Upper lobe of left lung (tissue), 4 donors: Measurements from ENCODE around the gene C1orf198.

Experiments used
- EP300 ChIP-seq, 4 donors: sonication (generic); formaldehyde crosslinking; IDR thresholded peaks; one replicate each; pipeline ENCODE4 v1.5.1; 2017; ENCODE audit warnings: antibody characterized with exemption in 4 of 4, control low read depth in 2 of 4
- POLR2A ChIP-seq, 4 donors: fragments of 450-650 bp; IDR thresholded peaks; one replicate each; pipeline ENCODE4 v1.5.1; 2016 to 2017; ENCODE audit warnings: antibody characterized with exemption in 4 of 4, mild to moderate bottlenecking in 2 of 4
- POLR2AphosphoS5 ChIP-seq, 2 donors: sonication (generic); formaldehyde crosslinking; IDR thresholded peaks; one replicate each; pipeline ENCODE4 v1.5.1; 2017; ENCODE audit warnings: antibody characterized with exemption in 2 of 2
- TF ChIP-seq, protein P1 (sequence below), 6 experiments: fragments of 450-650 bp in 4 of 6; fragments of 200-600 bp in 2 of 6; sonication (generic) in 2 of 6; IDR thresholded peaks; one replicate each; pipeline ENCODE4 v1.5.1; 2016 to 2019; ENCODE audit warnings: antibody characterized with exemption in 6 of 6

DNA sequence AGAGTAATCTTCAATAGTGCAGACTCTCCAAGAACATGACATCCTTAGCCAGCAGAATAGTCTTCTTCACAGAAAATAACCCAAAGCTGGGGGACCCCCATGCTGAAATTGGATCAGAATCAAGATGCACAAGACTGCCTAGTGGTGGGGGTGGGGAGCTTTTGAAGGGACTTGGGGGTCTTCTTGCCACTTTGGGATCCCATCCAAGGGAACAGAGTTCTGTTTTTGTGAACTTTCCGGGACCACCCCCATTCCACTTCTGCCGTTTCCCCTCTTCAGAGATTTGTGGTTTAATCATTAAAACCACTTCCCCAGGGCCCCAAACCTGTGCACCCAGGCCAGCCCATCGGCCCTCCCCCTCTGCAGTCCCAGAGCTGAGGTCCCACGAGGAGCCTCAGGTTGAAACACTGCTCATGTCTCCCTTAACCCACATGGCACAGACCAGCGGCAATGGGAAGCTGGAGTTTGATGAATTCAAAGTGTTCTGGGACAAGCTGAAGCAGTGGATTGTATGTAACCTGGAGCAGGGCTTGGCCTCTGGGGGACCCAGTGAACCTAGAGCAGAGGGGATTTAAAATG is 76.2 kb downstream of the C1orf198 start:
- TF ChIP-seq, protein P1, sequence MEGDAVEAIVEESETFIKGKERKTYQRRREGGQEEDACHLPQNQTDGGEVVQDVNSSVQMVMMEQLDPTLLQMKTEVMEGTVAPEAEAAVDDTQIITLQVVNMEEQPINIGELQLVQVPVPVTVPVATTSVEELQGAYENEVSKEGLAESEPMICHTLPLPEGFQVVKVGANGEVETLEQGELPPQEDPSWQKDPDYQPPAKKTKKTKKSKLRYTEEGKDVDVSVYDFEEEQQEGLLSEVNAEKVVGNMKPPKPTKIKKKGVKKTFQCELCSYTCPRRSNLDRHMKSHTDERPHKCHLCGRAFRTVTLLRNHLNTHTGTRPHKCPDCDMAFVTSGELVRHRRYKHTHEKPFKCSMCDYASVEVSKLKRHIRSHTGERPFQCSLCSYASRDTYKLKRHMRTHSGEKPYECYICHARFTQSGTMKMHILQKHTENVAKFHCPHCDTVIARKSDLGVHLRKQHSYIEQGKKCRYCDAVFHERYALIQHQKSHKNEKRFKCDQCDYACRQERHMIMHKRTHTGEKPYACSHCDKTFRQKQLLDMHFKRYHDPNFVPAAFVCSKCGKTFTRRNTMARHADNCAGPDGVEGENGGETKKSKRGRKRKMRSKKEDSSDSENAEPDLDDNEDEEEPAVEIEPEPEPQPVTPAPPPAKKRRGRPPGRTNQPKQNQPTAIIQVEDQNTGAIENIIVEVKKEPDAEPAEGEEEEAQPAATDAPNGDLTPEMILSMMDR (IDR thresholded peaks at IDR 0.05): no peak
- TF ChIP-seq POLR2A (IDR thresholded peaks at IDR 0.05) (no peak), POLR2AphosphoS5 (IDR thresholded peaks at IDR 0.05) (no peak), EP300 (IDR thresholded peaks at IDR 0.05) (no peak)
